GM12892 (cell line): Measurements from ENCODE around the gene CDH13.

Experiments used
- POLR2A ChIP-seq: IDR thresholded peaks from 2 replicates; pipeline ENCODE4 v1.6.1; 2011; ENCODE audit warnings: low read depth, low read length, control low read depth
- POLR2AphosphoS5 ChIP-seq: IDR thresholded peaks from 2 replicates; pipeline ENCODE4 v1.6.1; 2011; ENCODE audit warnings: low read depth, low read length, control low read depth
- TAF1 ChIP-seq: IDR thresholded peaks from 2 replicates; pipeline ENCODE4 v1.6.1; 2011; ENCODE audit warnings: low read depth, mild to moderate bottlenecking, control low read depth, low read length, borderline replicate concordance

- TF ChIP-seq POLR2A (no peak), POLR2AphosphoS5 (no peak), TAF1 (no peak)
Observed at GRCh38 chr16:83118365-83118764, 491.6 kb downstream of the CDH13 start.
